Measurements from ENCODE around the gene OVCH1.

The OVCH1 gene

GRCh38 chr12:29544428-29545101, 47.1 kb upstream of the OVCH1 start:
- Histone ChIP-seq H3K4me2 (ENCODE audit: low read length) (0 out of 2 replicates have a peak overlapping the region, but pooled peaks have one; percentile 14), H3K9ac (ENCODE audit: low read length) (no peak overlapping the region), H2AFZ (ENCODE audit: low read depth, low read length) (no peak overlapping the region), H3K4me3 (ENCODE audit: low read length) (no peak overlapping the region), H4K20me1 (ENCODE audit: insufficient read depth, low read length) (no peaks in the 10 kb centered on the region), H3K79me2 (ENCODE audit: low read length) (no peaks in the 10 kb centered on the region), H3K27ac (ENCODE audit: low read length) (no peak overlapping the region), H3K36me3 (replicated peaks; ENCODE audit: low read depth, low read length) (no peaks in the 10 kb centered on the region), H3K9me3 (ENCODE audit: insufficient read depth, low read length) (no peaks in the 10 kb centered on the region), H3K27me3 (ENCODE audit: low read depth, low read length) (no peaks in the 10 kb centered on the region), H3K4me1 (ENCODE audit: low read length) (peaks cover 11% of the 10 kb centered on the region)
- TF ChIP-seq EZH2phosphoT487 (IDR thresholded peaks at IDR 0.05; ENCODE audit: low read depth) (no peak), CTCF (IDR thresholded peaks at IDR 0.05; ENCODE audit: low read depth, low read length) (no peak)

DNA sequence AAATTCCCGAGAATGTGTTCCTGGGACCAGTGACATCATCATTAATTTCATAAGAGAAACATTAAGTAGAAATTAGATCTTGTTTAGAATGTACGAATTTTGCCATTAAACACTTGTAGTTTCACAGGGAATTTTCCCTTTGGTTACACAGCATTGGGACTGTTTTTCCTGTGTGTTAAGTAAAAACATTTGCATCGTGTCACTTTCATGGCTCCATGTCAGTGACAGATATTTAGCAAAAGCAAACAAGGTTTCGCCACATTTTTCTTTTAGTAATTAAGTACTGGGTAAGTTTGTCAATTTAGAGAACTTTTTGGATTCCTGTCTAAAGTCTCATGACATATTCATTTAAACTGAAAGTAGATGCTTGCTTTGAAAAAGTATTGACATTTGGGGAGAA, 45.5 kb upstream of the OVCH1 start:
- no peaks in the 10 kb centered on the region for H4K20me1 ChIP-seq (ENCODE audit: insufficient read depth, low read length)
- H3K9ac ChIP-seq (ENCODE audit: low read length): no peak overlapping the region
- no peaks in the 10 kb centered on the region for H3K9me3 ChIP-seq (ENCODE audit: insufficient read depth, low read length)
- no peak overlapping the region for H2AFZ ChIP-seq (ENCODE audit: low read depth, low read length)
- no peaks in the 10 kb centered on the region for H3K27me3 ChIP-seq (ENCODE audit: low read depth, low read length)
- peaks cover 11% of the 10 kb centered on the region for H3K4me1 ChIP-seq (ENCODE audit: low read length)
- H3K4me2 ChIP-seq (ENCODE audit: low read length): no peak overlapping the region
- H3K79me2 ChIP-seq (ENCODE audit: low read length): no peaks in the 10 kb centered on the region
- H3K27ac ChIP-seq (ENCODE audit: low read length): no peak overlapping the region
- no peak overlapping the region for H3K4me3 ChIP-seq (ENCODE audit: low read length)
- no peak for TF ChIP-seq EZH2phosphoT487 (IDR thresholded peaks at IDR 0.05; ENCODE audit: low read depth)
- no peak for TF ChIP-seq CTCF (IDR thresholded peaks at IDR 0.05; ENCODE audit: low read depth, low read length)
- H3K36me3 ChIP-seq (replicated peaks; ENCODE audit: low read depth, low read length): no peaks in the 10 kb centered on the region

- H3K27me3 ChIP-seq (ENCODE audit: low read depth, low read length): no peaks in the 10 kb centered on the region
- peaks cover 11% of the 10 kb centered on the region for H3K4me1 ChIP-seq (ENCODE audit: low read length)
- H3K4me2 ChIP-seq (ENCODE audit: low read length): no peak overlapping the region
- no peak overlapping the region for H3K27ac ChIP-seq (ENCODE audit: low read length)
- no peak overlapping the region for H3K9ac ChIP-seq (ENCODE audit: low read length)
- no peaks in the 10 kb centered on the region for H4K20me1 ChIP-seq (ENCODE audit: insufficient read depth, low read length)
- H3K79me2 ChIP-seq (ENCODE audit: low read length): no peaks in the 10 kb centered on the region
- no peaks in the 10 kb centered on the region for H3K36me3 ChIP-seq (replicated peaks; ENCODE audit: low read depth, low read length)
- no peak overlapping the region for H2AFZ ChIP-seq (ENCODE audit: low read depth, low read length)
- TF ChIP-seq EZH2phosphoT487 (IDR thresholded peaks at IDR 0.05; ENCODE audit: low read depth) (no peak), CTCF (IDR thresholded peaks at IDR 0.05; ENCODE audit: low read depth, low read length) (no peak)
- H3K9me3 ChIP-seq (ENCODE audit: insufficient read depth, low read length): no peaks in the 10 kb centered on the region
- H3K4me3 ChIP-seq (ENCODE audit: low read length): no peak overlapping the region
These were observed 39.8 kb upstream of the OVCH1 start for GRCh38 chr12:29537298-29537697.

GRCh38 chr12:29534935-29535334, 37.4 kb upstream of the OVCH1 start:
- Histone ChIP-seq H3K27ac (ENCODE audit: low read length) (no peak overlapping the region), H3K9ac (ENCODE audit: low read length) (no peak overlapping the region), H3K36me3 (replicated peaks; ENCODE audit: low read depth, low read length) (no peaks in the 10 kb centered on the region), H3K9me3 (ENCODE audit: insufficient read depth, low read length) (no peaks in the 10 kb centered on the region), H3K79me2 (ENCODE audit: low read length) (no peaks in the 10 kb centered on the region), H3K4me2 (ENCODE audit: low read length) (no peak overlapping the region), H2AFZ (ENCODE audit: low read depth, low read length) (no peak overlapping the region), H3K4me3 (ENCODE audit: low read length) (no peak overlapping the region), H3K27me3 (ENCODE audit: low read depth, low read length) (peaks cover 8% of the 10 kb centered on the region), H4K20me1 (ENCODE audit: insufficient read depth, low read length) (no peaks in the 10 kb centered on the region), H3K4me1 (ENCODE audit: low read length) (peaks cover 11% of the 10 kb centered on the region)
- TF ChIP-seq CTCF (IDR thresholded peaks at IDR 0.05; ENCODE audit: low read depth, low read length) (no peak), EZH2phosphoT487 (IDR thresholded peaks at IDR 0.05; ENCODE audit: low read depth) (no peak)
